Fibroblast of pulmonary artery (primary cell): Measurements from ENCODE around the gene CD81.
"Not testable (repeated sequence)": the region's sequence is repeated elsewhere in the genome, so short reads cannot be mapped to it uniquely, and the experiment has no call there.

Experiments
- DNase-seq: peaks from one replicate; pipeline ENCODE4 v3.0.0-alpha.2; 2010; ENCODE audit warnings: low read depth
- H3K4me3 ChIP-seq: replicated peaks from 2 replicates; pipeline ENCODE4 v1.5.1; 2011; ENCODE audit warnings: low read depth, mild to moderate bottlenecking, control low read depth, low read length, moderate library complexity
- CTCF ChIP-seq: IDR thresholded peaks from 2 replicates; pipeline ENCODE4 v1.5.1; 2011; ENCODE audit warnings: mild to moderate bottlenecking, control low read depth, low read length, inconsistent platforms; ENCODE audit errors: missing control alignments

CD81 gene, protein sequence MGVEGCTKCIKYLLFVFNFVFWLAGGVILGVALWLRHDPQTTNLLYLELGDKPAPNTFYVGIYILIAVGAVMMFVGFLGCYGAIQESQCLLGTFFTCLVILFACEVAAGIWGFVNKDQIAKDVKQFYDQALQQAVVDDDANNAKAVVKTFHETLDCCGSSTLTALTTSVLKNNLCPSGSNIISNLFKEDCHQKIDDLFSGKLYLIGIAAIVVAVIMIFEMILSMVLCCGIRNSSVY

GRCh38 chr11:2376751-2377451, at the start of gene CD81:
TSS of gene CD81 (plus strand) at chr11:2377310. CDS start at chr11:2377550, 240 bp downstream.
- H3K4me3 ChIP-seq, result peak within 1 kb of the TSS; percentile 93
- DNase-seq, result peak; percentile 48
- TF ChIP-seq CTCF, result no peak

DNA sequence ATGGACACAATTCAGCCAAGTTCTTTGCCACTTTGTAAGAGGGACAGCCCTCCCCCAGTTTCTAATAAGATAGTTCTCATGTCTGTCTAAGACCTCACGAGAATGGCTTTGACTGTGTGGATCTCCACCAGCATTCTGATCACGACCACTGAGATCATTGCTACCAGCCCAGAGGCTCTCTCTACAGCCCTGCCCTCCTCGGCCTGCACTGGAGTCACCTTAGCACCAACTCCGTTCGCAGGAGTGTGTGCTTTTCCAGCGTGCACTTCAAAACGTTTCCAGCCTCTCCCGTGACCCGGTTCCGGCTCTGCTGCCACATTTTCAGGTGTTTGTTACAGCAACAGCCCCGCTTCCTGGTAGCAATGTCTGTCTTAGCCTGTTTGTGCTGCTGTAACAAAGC, 49.1 kb upstream of the CD81 start:
- TF ChIP-seq CTCF, result no peak
- DNase-seq, result no peak
- H3K4me3 ChIP-seq, result no peak overlapping the region

DNA sequence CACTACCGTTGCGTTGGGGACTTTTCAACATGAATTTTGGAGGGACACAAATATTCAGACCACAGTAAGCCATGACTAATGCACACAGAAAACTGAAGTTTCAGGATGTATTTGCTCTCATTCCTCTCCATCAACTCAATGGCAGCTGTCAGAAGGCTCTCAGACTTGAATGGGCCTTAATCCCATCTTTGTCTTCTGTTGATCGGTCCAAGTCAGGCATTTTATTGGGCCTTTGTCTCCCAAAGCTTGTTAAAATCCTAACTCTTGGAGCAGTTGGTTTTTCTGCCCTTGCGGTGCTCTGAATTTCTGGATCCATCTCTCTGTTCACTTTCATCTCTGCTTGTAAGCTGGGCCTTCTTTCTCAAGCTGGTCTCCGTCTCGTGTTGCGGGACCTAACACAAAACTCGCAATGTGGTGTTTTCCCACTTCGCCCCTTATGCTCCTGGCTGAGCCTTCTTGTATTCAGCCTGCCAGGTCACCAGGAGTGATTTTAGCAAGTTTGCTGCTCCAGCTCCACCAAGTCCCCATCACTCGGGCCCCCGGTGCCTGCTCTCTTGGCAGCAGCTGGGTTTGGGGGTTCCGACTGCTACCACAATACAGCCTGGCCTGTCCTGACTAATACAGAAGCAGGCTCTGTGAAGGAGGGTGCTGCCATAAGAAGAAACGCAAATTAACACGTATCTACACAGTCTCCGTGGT, 48.3 kb upstream of the CD81 start:
- no peak for DNase-seq
- no peak overlapping the region for H3K4me3 ChIP-seq
- TF ChIP-seq CTCF, result no peak

- no peak for TF ChIP-seq CTCF
- no peak for DNase-seq
- H3K4me3 ChIP-seq, result no peak overlapping the region
Measured at GRCh38 chr11:2329551-2329950, 47.6 kb upstream of the CD81 start.

DNA sequence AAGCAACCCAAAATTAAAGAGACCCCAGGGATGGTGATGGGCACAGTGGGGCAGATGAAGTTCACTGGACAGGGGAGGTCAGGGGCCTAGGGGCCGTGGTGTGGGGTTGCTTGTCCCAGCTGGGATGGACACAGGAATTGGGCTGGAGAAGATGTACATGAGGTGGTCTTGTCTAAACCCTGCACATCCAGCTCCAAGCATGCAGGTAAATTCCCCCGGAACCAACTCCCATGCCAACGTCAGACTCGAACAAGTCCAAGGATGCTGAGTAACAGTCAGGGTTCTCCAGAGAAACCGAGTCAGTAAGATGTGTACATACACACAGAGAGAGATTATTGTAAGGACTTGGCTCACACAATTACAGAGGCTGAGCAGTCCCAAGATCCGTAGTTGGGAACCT, 46.4 kb upstream of the CD81 start:
- TF ChIP-seq CTCF, result no peak
- H3K4me3 ChIP-seq, result no peak overlapping the region
- no peak for DNase-seq

DNA sequence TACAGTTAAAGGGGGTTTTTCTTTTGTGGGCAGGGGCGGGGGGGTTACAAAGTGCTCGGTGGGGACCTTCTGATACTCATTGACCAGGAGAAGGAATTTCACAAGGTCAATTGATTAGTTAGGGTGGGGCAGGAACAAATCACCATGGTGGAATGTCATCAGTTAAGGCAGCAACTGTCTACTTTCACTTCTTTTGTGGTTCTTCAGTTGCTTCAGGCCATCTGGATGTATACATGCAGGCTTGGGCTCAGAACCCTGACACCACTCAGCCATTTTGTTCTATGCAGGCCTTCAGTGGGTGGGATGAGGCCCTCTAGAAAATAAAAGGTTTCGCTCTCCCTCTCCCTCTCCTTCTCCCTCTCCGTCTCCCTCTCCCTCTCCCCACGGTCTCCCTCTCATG, 45.7 kb upstream of the CD81 start:
- DNase-seq, result no peak
- TF ChIP-seq CTCF, result no peak
- no peak overlapping the region for H3K4me3 ChIP-seq

DNA sequence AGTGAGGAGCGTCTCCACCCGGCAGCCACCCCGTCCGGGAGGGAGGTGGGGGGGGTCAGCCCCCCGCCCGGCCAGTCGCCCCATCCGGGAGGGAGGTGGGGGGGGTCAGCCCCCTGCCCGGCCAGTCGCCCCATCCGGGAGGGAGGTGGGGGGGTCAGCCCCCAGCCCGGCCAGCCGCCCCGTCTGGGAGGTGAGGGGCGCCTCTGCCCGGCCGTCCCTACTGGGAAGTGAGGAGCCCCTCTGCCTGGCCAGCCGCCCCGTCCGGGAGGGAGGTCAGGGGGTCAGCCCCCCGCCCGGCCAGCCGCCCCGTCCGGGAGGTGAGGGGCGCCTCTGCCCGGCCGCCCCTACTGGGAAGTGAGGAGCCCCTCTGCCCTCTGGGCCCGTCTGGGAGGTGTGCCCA, 44.5 kb upstream of the CD81 start:
- DNase-seq, H3K4me3 ChIP-seq: not testable (repeated sequence)

DNA sequence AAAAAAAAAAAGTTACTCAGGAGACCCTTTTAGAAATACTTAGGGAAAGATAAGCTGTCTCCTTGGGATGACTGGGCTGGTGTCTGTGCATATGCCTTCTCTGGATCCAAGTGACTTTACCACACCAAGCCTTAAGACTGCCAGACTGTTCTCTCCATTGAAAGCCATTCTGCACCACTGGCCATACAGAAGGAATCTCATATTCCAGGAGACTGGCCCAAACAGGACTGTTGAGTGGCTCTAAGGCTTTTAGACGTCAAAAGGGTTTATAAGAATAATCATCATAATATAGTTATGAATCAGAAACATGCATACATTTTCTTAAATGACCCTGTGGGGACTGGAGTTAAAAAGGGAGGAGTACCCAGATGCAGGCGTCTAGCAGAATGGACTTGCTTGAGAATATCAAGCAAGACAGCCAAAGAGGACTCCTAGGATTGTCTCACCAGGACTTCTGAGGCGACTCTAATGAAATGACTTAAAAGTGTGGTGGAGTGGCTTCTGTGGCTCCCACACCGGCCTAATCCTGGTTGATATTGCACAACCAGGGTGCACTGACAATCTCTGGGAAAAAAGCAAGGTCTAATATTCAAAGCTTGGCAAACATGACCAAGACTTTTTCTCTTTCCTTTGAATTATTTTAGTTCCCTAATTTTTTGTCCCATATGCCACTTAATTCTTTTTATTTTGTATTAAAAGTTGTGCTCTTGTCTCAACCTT, 43.5 kb upstream of the CD81 start:
- not testable (repeated sequence) for DNase-seq, H3K4me3 ChIP-seq

DNA sequence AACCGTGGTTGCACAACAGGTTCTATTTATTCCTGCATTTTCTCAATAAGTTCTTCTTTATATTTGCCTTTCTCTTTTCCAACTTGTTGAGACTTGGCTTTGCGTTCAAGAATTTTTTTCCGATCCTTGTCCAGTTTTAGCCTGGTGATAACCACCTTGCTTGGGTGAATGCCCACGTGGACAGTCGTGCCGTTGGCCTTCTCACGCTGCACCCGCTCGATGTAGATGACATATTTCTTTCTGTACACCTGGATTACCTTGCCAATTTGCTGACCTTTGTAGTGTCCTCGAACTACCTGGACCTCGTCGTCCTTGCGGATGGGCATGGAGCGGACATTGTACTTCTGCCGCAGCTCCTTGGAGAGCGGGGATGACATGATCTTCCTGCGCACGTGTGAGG, 41.8 kb upstream of the CD81 start:
- H3K4me3 ChIP-seq, DNase-seq: not testable (repeated sequence)

GRCh38 chr11:2338760-2339159, 38.4 kb upstream of the CD81 start:
- not testable (repeated sequence) for DNase-seq, H3K4me3 ChIP-seq
